B cell (primary cell): Measurements from ENCODE around the gene TMPRSS9.

Source experiments
- CTCF ChIP-seq: fragments of 200-600 bp; IDR thresholded peaks from one replicate; pipeline ENCODE4 v1.8.0; 2022; ENCODE audit warnings: antibody characterized with exemption, mild to moderate bottlenecking
- EZH2 ChIP-seq: IDR thresholded peaks from 2 replicates; pipeline ENCODE4 v1.6.1; 2012; ENCODE audit warnings: borderline replicate concordance, low read depth, mild to moderate bottlenecking, moderate library complexity, low read length; ENCODE audit not compliant: insufficient read depth, poor library complexity, severe bottlenecking

GRCh38 chr19:2429917-2430535, 70.0 kb downstream of the TMPRSS9 start:
- TF ChIP-seq CTCF (no peak), EZH2 (no peak)
